Sciatic nerve (tissue), 2 donors: ENCODE measurements around the gene RPS6KC1. TPM values are rescaled to one million over a fixed set of nuclear protein-coding genes. Genes with fewer than 3 reads are reported as not detected.
"Not testable (repeated sequence)": the region's sequence is repeated elsewhere in the genome, so short reads cannot be mapped to it uniquely, and the experiment has no call there.

Source experiments
- ATAC-seq: fragments of 200-7000 bp; cut with Tn5 transposase; one replicate; pipeline ENCODE4 v1.9.1; 2020; ENCODE audit warnings: mild to moderate bottlenecking, moderate library complexity
- DNase-seq: peaks from one replicate; pipeline ENCODE4 v3.0.0-alpha.2; 2020; ENCODE audit warnings: low spot score
- intact Hi-C: fragments of 100-400 bp; cut with DNase I; formaldehyde crosslinking; loops from one replicate; pipeline ENCODE4 v1.14.2; 2022
- total RNA-seq: library from RNA; stranded (reverse); fragmentation: NEBNext Ultra II Directional; extraction: Animal tissue kit (Norgen Biotek cat#: 25700); gene quantifications from one replicate; pipeline ENCODE4 v1.2.1, GENCODE V29; 2021
- donor health status: DM: no; HTN: no; CAD: no.
- donor health status: DM: no; HTN: no; CAD: no.

RPS6KC1 gene
- total RNA-seq, 1 donor from 2014 or later: 27.4 TPM

DNA sequence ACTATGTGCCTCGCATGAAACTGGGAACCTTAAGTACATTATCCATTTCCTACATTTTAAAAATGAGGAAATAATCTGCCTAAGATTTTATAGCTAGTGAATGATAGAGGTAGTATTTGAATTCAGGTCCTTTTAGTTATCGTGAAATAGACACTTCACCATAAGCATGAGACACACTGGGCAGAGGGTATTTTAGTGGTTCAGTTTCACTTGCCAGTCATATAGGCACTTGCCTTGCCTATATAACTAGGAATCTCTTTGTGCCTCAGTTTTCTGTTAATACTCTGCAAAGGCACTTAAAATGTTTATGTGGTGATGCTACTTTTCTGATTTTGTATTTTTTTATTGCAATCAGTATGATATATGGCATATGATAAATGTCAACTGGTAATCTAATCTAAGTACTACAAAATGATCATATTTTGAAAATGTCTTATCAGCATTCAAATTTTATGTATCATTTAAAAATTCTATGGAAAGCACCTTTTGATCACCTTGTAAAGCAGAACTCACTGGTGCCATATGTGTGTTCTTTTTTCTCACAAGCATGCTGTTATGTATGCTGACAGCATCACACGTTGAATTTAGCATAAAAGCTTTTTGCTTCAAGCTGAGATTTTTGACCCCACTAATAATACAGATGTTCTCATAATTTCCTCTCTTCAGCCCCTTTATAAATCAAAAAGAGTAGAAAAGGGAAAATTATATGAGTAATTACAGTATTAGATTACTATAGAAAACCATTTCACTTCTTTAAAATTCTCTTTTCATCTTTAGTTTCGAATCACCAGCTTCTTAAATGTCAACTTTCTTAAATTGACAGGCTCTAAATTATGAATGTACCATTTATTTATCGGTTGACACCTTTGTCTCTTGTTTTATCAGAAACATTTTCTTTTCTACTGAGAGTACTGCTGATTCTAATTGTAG lies 52.6 kb downstream of the RPS6KC1 start:
- no peak for ATAC-seq
- no peak for DNase-seq
- intact Hi-C loops: no loop called here

GRCh38 chr1:213104604-213105003 lies 53.6 kb downstream of the RPS6KC1 start:
- intact Hi-C loops: no loop called here
- no peak for ATAC-seq
- DNase-seq: no peak

DNA sequence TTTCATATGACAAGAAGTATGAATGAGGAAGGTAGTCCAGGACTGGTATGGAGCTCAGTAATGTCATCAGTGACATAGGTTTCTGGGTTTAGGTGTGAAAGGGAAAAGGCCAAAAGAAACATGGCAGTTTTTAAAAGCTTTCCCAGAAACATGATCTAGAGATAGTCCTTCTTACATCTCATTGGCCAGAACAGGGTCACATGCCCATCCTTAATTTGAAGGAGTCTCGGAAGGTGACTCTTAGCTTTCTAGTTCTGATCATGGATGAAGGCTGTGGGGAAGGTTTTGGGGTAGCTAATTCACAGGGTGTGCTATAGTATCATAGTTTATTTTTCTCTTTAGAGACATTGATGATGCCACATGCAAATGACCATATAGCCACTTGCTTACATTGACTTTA lies 55.3 kb downstream of the RPS6KC1 start:
- intact Hi-C loops: no loop called here
- DNase-seq: no peak
- no peak for ATAC-seq

- intact Hi-C loops: no loop called here
- DNase-seq: no peak
- ATAC-seq: no peak
Measured at GRCh38 chr1:213107613-213108012, 56.6 kb downstream of the RPS6KC1 start.

GRCh38 chr1:213110349-213111300 lies 59.6 kb downstream of the RPS6KC1 start:
- no peak for ATAC-seq

GRCh38 chr1:213111502-213111901 lies 60.5 kb downstream of the RPS6KC1 start:
- intact Hi-C loops: no loop called here
- ATAC-seq: no peak

More at GRCh38 chr1:213110349-213111300, 59.6 kb downstream of the RPS6KC1 start:
- intact Hi-C loops: no loop called here
- DNase-seq: no peak

DNA sequence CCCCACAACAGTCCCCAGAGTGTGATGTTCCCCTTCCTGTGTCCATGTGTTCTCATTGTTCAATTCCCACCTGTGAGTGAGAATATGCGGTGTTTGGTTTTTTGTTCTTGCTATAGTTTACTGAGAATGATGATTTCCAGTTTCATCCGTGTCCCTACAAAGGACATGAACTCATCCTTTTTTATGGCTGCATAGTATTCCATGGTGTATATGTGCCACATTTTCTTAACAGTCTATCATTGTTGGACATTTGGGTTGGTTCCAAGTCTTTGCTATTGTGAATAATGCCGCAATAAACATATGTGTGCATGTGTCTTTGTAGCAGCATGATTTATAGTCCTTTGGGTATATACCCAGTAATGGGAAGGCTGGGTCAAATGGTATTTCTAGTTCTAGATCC lies 61.7 kb downstream of the RPS6KC1 start:
- ATAC-seq, intact Hi-C loops, DNase-seq: not testable (repeated sequence)

More at GRCh38 chr1:213111502-213111901, 60.5 kb downstream of the RPS6KC1 start:
- DNase-seq: no peak

DNA sequence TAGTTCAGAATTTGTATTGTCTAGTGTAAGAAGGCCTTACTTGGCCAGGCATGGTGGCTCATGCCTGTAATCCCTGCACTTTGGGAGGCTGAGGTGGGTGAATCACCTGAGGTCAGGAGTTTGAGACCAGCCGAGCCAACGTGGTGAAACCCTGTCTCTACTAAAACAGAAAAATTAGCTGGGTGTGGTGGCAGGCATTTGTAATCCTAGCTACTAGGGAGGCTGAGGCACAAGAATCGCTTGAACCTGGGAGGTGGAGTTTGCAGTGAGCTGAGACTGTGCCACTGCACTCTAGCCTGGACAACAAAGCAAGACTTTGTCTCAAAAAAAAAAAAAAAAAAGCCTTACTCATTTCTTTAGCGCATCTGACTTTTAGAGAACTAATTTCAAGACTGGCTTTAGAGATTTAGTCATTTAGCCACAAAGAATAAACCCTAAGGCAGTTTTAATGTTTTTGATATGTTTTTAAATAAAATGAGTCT lies 66.7 kb downstream of the RPS6KC1 start:
- DNase-seq, ATAC-seq, intact Hi-C loops: not testable (repeated sequence)

DNA sequence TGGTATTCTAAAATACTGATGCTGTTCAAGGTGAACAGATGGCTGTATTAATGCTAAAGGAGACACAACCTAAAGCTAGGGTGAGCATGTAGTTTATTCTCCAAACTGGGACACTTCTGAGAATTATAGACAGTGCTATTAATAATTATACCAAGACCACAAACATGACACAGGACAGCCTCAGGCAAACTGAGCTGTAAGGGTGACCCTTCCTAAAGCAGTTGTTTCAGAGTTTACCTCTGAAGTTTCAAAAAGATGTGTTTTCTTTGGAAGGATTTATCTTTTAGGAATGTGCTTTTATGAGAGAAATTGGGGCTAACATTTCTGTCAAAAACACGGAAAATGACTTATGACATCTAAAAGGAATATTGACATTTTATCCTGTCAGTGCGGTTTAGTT lies 68.8 kb downstream of the RPS6KC1 start:
- intact Hi-C loops: no loop called here
- ATAC-seq (no peak), DNase-seq (no peak)

GRCh38 chr1:213120386-213120785 lies 69.3 kb downstream of the RPS6KC1 start:
- ATAC-seq (no peak), DNase-seq (no peak)
- intact Hi-C loops: no loop called here

GRCh38 chr1:213120961-213121360 lies 69.9 kb downstream of the RPS6KC1 start:
- ATAC-seq: no peak
- intact Hi-C loops: no loop called here
- DNase-seq: no peak

- no peak for DNase-seq
- intact Hi-C loops: no loop called here
- no peak for ATAC-seq
Measured at GRCh38 chr1:213122514-213122929, 71.5 kb downstream of the RPS6KC1 start.

GRCh38 chr1:213123087-213123486 lies 72.0 kb downstream of the RPS6KC1 start:
- intact Hi-C loops: no loop called here

GRCh38 chr1:213123536-213123935 lies 72.5 kb downstream of the RPS6KC1 start:
- intact Hi-C loops: no loop called here

More at GRCh38 chr1:213123087-213123486, 72.0 kb downstream of the RPS6KC1 start:
- ATAC-seq: no peak
- DNase-seq: no peak

GRCh38 chr1:213124590-213124989 lies 73.5 kb downstream of the RPS6KC1 start:
- DNase-seq: no peak
- intact Hi-C loops: no loop called here
- no peak for ATAC-seq

More at GRCh38 chr1:213123536-213123935, 72.5 kb downstream of the RPS6KC1 start:
- ATAC-seq (no peak), DNase-seq (no peak)

DNA sequence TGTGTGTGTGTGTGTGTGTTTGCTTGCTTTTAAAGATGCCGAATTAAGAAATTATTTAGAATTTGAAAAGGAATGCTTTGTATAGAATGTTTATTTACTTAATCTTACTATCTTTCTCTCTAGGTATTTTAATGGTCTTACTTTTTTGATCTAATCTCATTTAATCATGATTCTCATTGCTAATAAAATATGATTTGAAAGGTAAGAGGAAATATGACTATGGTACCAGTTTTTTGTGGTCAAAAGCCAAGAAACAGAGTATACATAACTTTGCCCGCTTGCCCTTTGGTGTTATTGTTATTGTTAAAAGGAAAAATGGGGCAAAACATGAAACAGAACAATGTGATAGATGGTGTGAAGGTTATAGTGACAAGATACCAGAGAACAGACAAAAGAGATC lies 74.6 kb downstream of the RPS6KC1 start:
- intact Hi-C loops: no loop called here
- DNase-seq: no peak
- ATAC-seq: no peak

GRCh38 chr1:213127074-213127473 lies 76.0 kb downstream of the RPS6KC1 start:
- ATAC-seq: no peak
- no peak for DNase-seq
- intact Hi-C loops: no loop called here

GRCh38 chr1:213131851-213132655 lies 81.0 kb downstream of the RPS6KC1 start:
- intact Hi-C loops: no loop called here
- no peak for DNase-seq
- no peak for ATAC-seq

- ATAC-seq (no peak), DNase-seq (no peak)
- intact Hi-C loops: no loop called here
Measured at GRCh38 chr1:213135572-213135971, 84.5 kb downstream of the RPS6KC1 start.
